ENCODE data around the gene CDON.

The CDON gene

GRCh38 chr11:125947419-125948277 lies 115.0 kb downstream of the CDON start:
- H3K4me3 Mint-ChIP-seq = no peak overlapping the region
- H3K27ac Mint-ChIP-seq (ENCODE audit: low read depth) = no peak overlapping the region
- DNase-seq (ENCODE audit: low spot score in 2 of 2) (no peak), ATAC-seq (replicated peaks; ENCODE audit: extremely low read depth, poor library complexity, severe bottlenecking) (no peak)
- H3K9me3 Mint-ChIP-seq = no peaks in the 10 kb centered on the region
- H3K27me3 Mint-ChIP-seq = peaks cover 25% of the 10 kb centered on the region
- H3K36me3 Mint-ChIP-seq (ENCODE audit: insufficient read depth) = peaks cover 2% of the 10 kb centered on the region
- H3K4me1 Mint-ChIP-seq = no peaks in the 10 kb centered on the region

- Mint-ChIP-seq H3K9me3 (no peaks in the 10 kb centered on the region), H3K4me3 (no peak overlapping the region), H3K36me3 (ENCODE audit: insufficient read depth) (peaks cover 2% of the 10 kb centered on the region), H3K27ac (ENCODE audit: low read depth) (no peak overlapping the region), H3K27me3 (peaks cover 25% of the 10 kb centered on the region), H3K4me1 (peaks cover 5% of the 10 kb centered on the region)
- no peak for ATAC-seq (replicated peaks; ENCODE audit: extremely low read depth, poor library complexity, severe bottlenecking)
- no peak for DNase-seq (ENCODE audit: low spot score in 2 of 2)
These were observed 115.8 kb downstream of the CDON start for GRCh38 chr11:125946712-125947418.

GRCh38 chr11:125945797-125946520 lies 116.7 kb downstream of the CDON start, which contains the start of gene VSIG10L2:
VSIG10L2 (plus strand) TSS chr11:125946044; CDS start chr11:125946056, 12 bp downstream.
- no peak within 1 kb of the TSS for H3K4me3 Mint-ChIP-seq
- peaks cover 2% of the 10 kb centered on the region for H3K36me3 Mint-ChIP-seq (ENCODE audit: insufficient read depth)
- DNase-seq (ENCODE audit: low spot score in 2 of 2) = no peak

GRCh38 chr11:125945011-125945796 lies 117.5 kb downstream of the CDON start:
- Mint-ChIP-seq H3K36me3 (ENCODE audit: insufficient read depth) (peaks cover 2% of the 10 kb centered on the region), H3K9me3 (no peaks in the 10 kb centered on the region), H3K4me1 (peaks cover 8% of the 10 kb centered on the region), H3K27me3 (peaks cover 15% of the 10 kb centered on the region), H3K27ac (ENCODE audit: low read depth) (no peak overlapping the region), H3K4me3 (no peak overlapping the region)
- ATAC-seq (replicated peaks; ENCODE audit: extremely low read depth, poor library complexity, severe bottlenecking) (no peak), DNase-seq (ENCODE audit: low spot score in 2 of 2) (no peak)

More at GRCh38 chr11:125945797-125946520, 116.7 kb downstream of the CDON start, which contains the start of gene VSIG10L2:
- ATAC-seq (replicated peaks; ENCODE audit: extremely low read depth, poor library complexity, severe bottlenecking) = no peak
- peaks cover 16% of the 10 kb centered on the region for H3K27me3 Mint-ChIP-seq
- no peaks in the 10 kb centered on the region for H3K9me3 Mint-ChIP-seq
- no peak within 1 kb of the TSS for H3K27ac Mint-ChIP-seq (ENCODE audit: low read depth)
- H3K4me1 Mint-ChIP-seq = peaks cover 8% of the 10 kb centered on the region

GRCh38 chr11:125944350-125945010 lies 118.2 kb downstream of the CDON start:
- Mint-ChIP-seq H3K4me3 (no peak overlapping the region), H3K27ac (ENCODE audit: low read depth) (no peak overlapping the region), H3K4me1 (peaks cover 8% of the 10 kb centered on the region), H3K36me3 (ENCODE audit: insufficient read depth) (peaks cover 2% of the 10 kb centered on the region), H3K27me3 (peaks cover 15% of the 10 kb centered on the region), H3K9me3 (no peaks in the 10 kb centered on the region)
- no peak for ATAC-seq (replicated peaks; ENCODE audit: extremely low read depth, poor library complexity, severe bottlenecking)
- DNase-seq (ENCODE audit: low spot score in 2 of 2) = no peak

- no peak overlapping the region for H3K4me3 Mint-ChIP-seq
- ATAC-seq (replicated peaks; ENCODE audit: extremely low read depth, poor library complexity, severe bottlenecking) = no peak
- H3K27ac Mint-ChIP-seq (ENCODE audit: low read depth) = no peak overlapping the region
- no peaks in the 10 kb centered on the region for H3K9me3 Mint-ChIP-seq
- peaks cover 8% of the 10 kb centered on the region for H3K4me1 Mint-ChIP-seq
- H3K27me3 Mint-ChIP-seq = peaks cover 15% of the 10 kb centered on the region
- peaks cover under 1% of the 10 kb centered on the region for H3K36me3 Mint-ChIP-seq (ENCODE audit: insufficient read depth)
- no peak for DNase-seq (ENCODE audit: low spot score in 2 of 2)
These were observed 118.9 kb downstream of the CDON start for GRCh38 chr11:125943661-125944349.

GRCh38 chr11:125942771-125943428 lies 119.8 kb downstream of the CDON start:
- peaks cover 8% of the 10 kb centered on the region for H3K4me1 Mint-ChIP-seq
- H3K4me3 Mint-ChIP-seq = no peak overlapping the region
- H3K36me3 Mint-ChIP-seq (ENCODE audit: insufficient read depth) = no peaks in the 10 kb centered on the region
- no peaks in the 10 kb centered on the region for H3K9me3 Mint-ChIP-seq
- no peak for ATAC-seq (replicated peaks; ENCODE audit: extremely low read depth, poor library complexity, severe bottlenecking)
- peaks cover 15% of the 10 kb centered on the region for H3K27me3 Mint-ChIP-seq
- no peak for DNase-seq (ENCODE audit: low spot score in 2 of 2)
- no peak overlapping the region for H3K27ac Mint-ChIP-seq (ENCODE audit: low read depth)

GRCh38 chr11:125941619-125942611 lies 120.8 kb downstream of the CDON start:
- Mint-ChIP-seq H3K27ac (ENCODE audit: low read depth) (no peak overlapping the region), H3K27me3 (peaks cover 15% of the 10 kb centered on the region), H3K4me1 (peaks cover 8% of the 10 kb centered on the region), H3K9me3 (no peaks in the 10 kb centered on the region), H3K36me3 (ENCODE audit: insufficient read depth) (no peaks in the 10 kb centered on the region), H3K4me3 (no peak overlapping the region)
- ATAC-seq (replicated peaks; ENCODE audit: extremely low read depth, poor library complexity, severe bottlenecking) = peak; percentile 36
- no peak for DNase-seq (ENCODE audit: low spot score in 2 of 2)

GRCh38 chr11:125941267-125941618 lies 121.4 kb downstream of the CDON start:
- DNase-seq (ENCODE audit: low spot score in 2 of 2) = no peak
- ATAC-seq (replicated peaks; ENCODE audit: extremely low read depth, poor library complexity, severe bottlenecking) = no peak
- Mint-ChIP-seq H3K9me3 (no peaks in the 10 kb centered on the region), H3K36me3 (ENCODE audit: insufficient read depth) (no peaks in the 10 kb centered on the region), H3K27me3 (peaks cover 15% of the 10 kb centered on the region), H3K27ac (ENCODE audit: low read depth) (no peak overlapping the region), H3K4me1 (peaks cover 8% of the 10 kb centered on the region), H3K4me3 (no peak overlapping the region)

GRCh38 chr11:125940145-125940544 lies 122.5 kb downstream of the CDON start:
- Mint-ChIP-seq H3K27ac (ENCODE audit: low read depth) (no peak overlapping the region), H3K36me3 (ENCODE audit: insufficient read depth) (no peaks in the 10 kb centered on the region), H3K27me3 (peaks cover 15% of the 10 kb centered on the region), H3K4me3 (no peak overlapping the region), H3K4me1 (peaks cover 8% of the 10 kb centered on the region), H3K9me3 (no peaks in the 10 kb centered on the region)
- ATAC-seq (replicated peaks; ENCODE audit: extremely low read depth, poor library complexity, severe bottlenecking) (no peak), DNase-seq (ENCODE audit: low spot score in 2 of 2) (no peak)
